Duodenal mucosa (tissue), 2 donors: ENCODE measurements around the gene AVPR2.

Experiments
- H3K27ac ChIP-seq: one replicate; pipeline ENCODE4 v1.7.0; 2013; ENCODE audit warnings: low read depth, low read length
- H3K27me3 ChIP-seq, 2 donors: one replicate each; pipeline ENCODE4 v1.7.0; 2013; ENCODE audit warnings: low read length in 2 of 2, control low read depth in 1 of 2; ENCODE audit not compliant: insufficient read depth in 2 of 2, control insufficient read depth in 1 of 2
- H3K36me3 ChIP-seq, 2 donors: one replicate each; pipeline ENCODE4 v1.7.0; 2013; ENCODE audit warnings: low read length in 2 of 2, control low read depth in 1 of 2; ENCODE audit not compliant: insufficient read depth in 2 of 2, control insufficient read depth in 1 of 2
- H3K4me1 ChIP-seq, 2 donors: one replicate each; pipeline ENCODE4 v1.7.0; 2013; ENCODE audit warnings: low read length in 2 of 2, control low read depth in 1 of 2; ENCODE audit not compliant: insufficient read depth in 2 of 2, control insufficient read depth in 1 of 2
- H3K4me3 ChIP-seq, 2 donors: one replicate each; pipeline ENCODE4 v1.7.0; 2013; ENCODE audit warnings: low read length in 2 of 2, low read depth in 1 of 2
- H3K9ac ChIP-seq, 2 donors: one replicate each; pipeline ENCODE4 v1.7.0; 2013; ENCODE audit warnings: low read length in 2 of 2, low read depth in 1 of 2
- H3K9me3 ChIP-seq, 2 donors: one replicate each; pipeline ENCODE4 v1.7.0; 2013; ENCODE audit warnings: low read length in 2 of 2, control low read depth in 1 of 2; ENCODE audit not compliant: control insufficient read depth in 1 of 2

Gene AVPR2

GRCh38 chrX:153879741-153880439 is 24.6 kb upstream of the AVPR2 start:
- Histone ChIP-seq H3K27me3 (peaks cover 12 to 23% of the 10 kb centered on the region in 2 donors), H3K4me1 (no peaks in the 10 kb centered on the region), H3K36me3 (no peaks in the 10 kb centered on the region), H3K27ac (no peak overlapping the region), H3K4me3 (no peak overlapping the region), H3K9me3 (no peaks in the 10 kb centered on the region), H3K9ac (no peak overlapping the region)

- peaks cover 0 to 4% of the 10 kb centered on the region in 2 donors for H3K4me1 ChIP-seq
- H3K27me3 ChIP-seq: peaks cover 18 to 29% of the 10 kb centered on the region in 2 donors
- no peak overlapping the region for H3K9ac ChIP-seq
- no peak overlapping the region for H3K27ac ChIP-seq
- no peaks in the 10 kb centered on the region for H3K36me3 ChIP-seq
- no peak overlapping the region for H3K4me3 ChIP-seq
- no peaks in the 10 kb centered on the region for H3K9me3 ChIP-seq
Measured at GRCh38 chrX:153880440-153880815, 24.0 kb upstream of the AVPR2 start.

GRCh38 chrX:153881281-153881680 is 23.2 kb upstream of the AVPR2 start:
- Histone ChIP-seq H3K4me1 (peaks cover 0 to 4% of the 10 kb centered on the region in 2 donors), H3K9ac (no peak overlapping the region), H3K9me3 (no peaks in the 10 kb centered on the region), H3K36me3 (no peaks in the 10 kb centered on the region), H3K4me3 (no peak overlapping the region), H3K27me3 (peaks cover 19 to 30% of the 10 kb centered on the region in 2 donors), H3K27ac (no peak overlapping the region)

GRCh38 chrX:153882086-153882498 is 22.4 kb upstream of the AVPR2 start:
- H3K27me3 ChIP-seq: peaks cover 19 to 30% of the 10 kb centered on the region in 2 donors
- H3K4me3 ChIP-seq: no peak overlapping the region
- H3K4me1 ChIP-seq: peaks cover 0 to 4% of the 10 kb centered on the region in 2 donors
- H3K36me3 ChIP-seq: no peaks in the 10 kb centered on the region
- no peak overlapping the region for H3K9ac ChIP-seq
- no peak overlapping the region for H3K27ac ChIP-seq
- no peaks in the 10 kb centered on the region for H3K9me3 ChIP-seq

GRCh38 chrX:153882557-153882956 is 21.9 kb upstream of the AVPR2 start:
- Histone ChIP-seq H3K9me3 (no peaks in the 10 kb centered on the region), H3K4me1 (peaks cover 0 to 4% of the 10 kb centered on the region in 2 donors), H3K27me3 (peaks cover 19 to 30% of the 10 kb centered on the region in 2 donors), H3K36me3 (no peaks in the 10 kb centered on the region), H3K27ac (no peak overlapping the region), H3K4me3 (no peak overlapping the region), H3K9ac (no peak overlapping the region)

- Histone ChIP-seq H3K9me3 (no peaks in the 10 kb centered on the region), H3K27me3 (peaks cover 19 to 28% of the 10 kb centered on the region in 2 donors), H3K36me3 (no peaks in the 10 kb centered on the region), H3K27ac (no peak overlapping the region), H3K9ac (no peak overlapping the region), H3K4me1 (peaks cover 0 to 4% of the 10 kb centered on the region in 2 donors), H3K4me3 (no peak overlapping the region)
Measured at GRCh38 chrX:153883163-153883843, 21.2 kb upstream of the AVPR2 start.

GRCh38 chrX:153884136-153884535 is 20.3 kb upstream of the AVPR2 start:
- Histone ChIP-seq H3K27ac (no peak overlapping the region), H3K9ac (no peak overlapping the region), H3K9me3 (no peaks in the 10 kb centered on the region), H3K27me3 (peaks cover 15 to 25% of the 10 kb centered on the region in 2 donors), H3K4me1 (peaks cover 0 to 4% of the 10 kb centered on the region in 2 donors), H3K36me3 (no peaks in the 10 kb centered on the region), H3K4me3 (no peak overlapping the region)

- Histone ChIP-seq H3K4me3 (no peak overlapping the region), H3K27me3 (peaks cover 15 to 25% of the 10 kb centered on the region in 2 donors), H3K27ac (no peak overlapping the region), H3K9me3 (no peaks in the 10 kb centered on the region), H3K9ac (no peak overlapping the region), H3K36me3 (no peaks in the 10 kb centered on the region), H3K4me1 (peaks cover 0 to 4% of the 10 kb centered on the region in 2 donors)
Measured at GRCh38 chrX:153884590-153884989, 19.9 kb upstream of the AVPR2 start.

- H3K4me3 ChIP-seq: no peak overlapping the region
- H3K27ac ChIP-seq: no peak overlapping the region
- no peaks in the 10 kb centered on the region for H3K9me3 ChIP-seq
- no peak overlapping the region for H3K9ac ChIP-seq
- H3K4me1 ChIP-seq: peaks cover 0 to 4% of the 10 kb centered on the region in 2 donors
- H3K27me3 ChIP-seq: peaks cover 15 to 25% of the 10 kb centered on the region in 2 donors
- no peaks in the 10 kb centered on the region for H3K36me3 ChIP-seq
Measured at GRCh38 chrX:153885208-153885787, 19.2 kb upstream of the AVPR2 start.
